SK-N-SH treated with all-trans-retinoic acid at 6 μM for 48 hours (cell line): ENCODE measurements around the gene FOSB.

Experiments used
- ATAC-seq: fragments of 200-7000 bp; cut with Tn5 transposase; 3 replicates; pipeline ENCODE4 v1.9.1; 2020; ENCODE audit warnings: mild to moderate bottlenecking, moderate library complexity
- ARNTL ChIP-seq: fragments of 450-650 bp; formaldehyde crosslinking; IDR thresholded peaks from 2 replicates; pipeline ENCODE4 v1.5.0; 2020; ENCODE audit warnings: low read depth, mild to moderate bottlenecking, moderate library complexity, borderline replicate concordance
- BACH2 ChIP-seq: fragments of 250-450 bp; sonication (Bioruptor Pico); IDR thresholded peaks from 2 replicates; pipeline ENCODE4 v1.9.0; 2021; ENCODE audit warnings: mild to moderate bottlenecking, borderline replicate concordance
- CREB5 ChIP-seq: fragments of 250-450 bp; sonication (Bioruptor Pico); IDR thresholded peaks from 2 replicates; pipeline ENCODE4 v1.5.1; 2020; ENCODE audit warnings: low read depth, mild to moderate bottlenecking, moderate library complexity
- CSDC2 ChIP-seq: fragments of 250-450 bp; sonication (Bioruptor Pico); IDR thresholded peaks from 2 replicates; pipeline ENCODE4 v1.5.0; 2020; ENCODE audit warnings: mild to moderate bottlenecking, moderate library complexity
- CSRNP3 ChIP-seq: fragments of 250-450 bp; sonication (Bioruptor Pico); IDR thresholded peaks from 2 replicates; pipeline ENCODE4 v1.5.1; 2021; ENCODE audit warnings: mild to moderate bottlenecking, moderate library complexity
- ESRRG ChIP-seq: fragments of 250-450 bp; sonication (Bioruptor Pico); IDR thresholded peaks from 2 replicates; pipeline ENCODE4 v1.6.1; 2021; ENCODE audit warnings: mild to moderate bottlenecking
- GLIS3 ChIP-seq: fragments of 250-450 bp; sonication (Bioruptor Pico); IDR thresholded peaks from 2 replicates; pipeline ENCODE4 v1.5.0; 2020; ENCODE audit warnings: mild to moderate bottlenecking, moderate library complexity
- ISL1 ChIP-seq: fragments of 250-450 bp; sonication (Bioruptor Pico); IDR thresholded peaks from 2 replicates; pipeline ENCODE4 v2.1.2; 2022; ENCODE audit warnings: mild to moderate bottlenecking, moderate library complexity
- OSR1 ChIP-seq: fragments of 250-450 bp; sonication (Bioruptor Pico); IDR thresholded peaks from 2 replicates; pipeline ENCODE4 v1.8.0; 2022; ENCODE audit warnings: moderate library complexity, mild to moderate bottlenecking, inconsistent platforms
- PATZ1 ChIP-seq: fragments of 250-450 bp; sonication (Bioruptor Pico); IDR thresholded peaks from 2 replicates; pipeline ENCODE4 v1.8.0; 2020; ENCODE audit warnings: mild to moderate bottlenecking, moderate library complexity, borderline replicate concordance
- POU6F1 ChIP-seq: fragments of 250-450 bp; sonication (Bioruptor Pico); IDR thresholded peaks from 2 replicates; pipeline ENCODE4 v1.8.0; 2021; ENCODE audit warnings: low read depth, mild to moderate bottlenecking, moderate library complexity, borderline replicate concordance
- PPARA ChIP-seq: fragments of 250-450 bp; sonication (Bioruptor Pico); IDR thresholded peaks from 2 replicates; pipeline ENCODE4 v1.5.0; 2020; ENCODE audit warnings: mild to moderate bottlenecking, borderline replicate concordance
- RARB ChIP-seq: fragments of 250-450 bp; sonication (Bioruptor Pico); IDR thresholded peaks from 2 replicates; pipeline ENCODE4 v1.8.0; 2021; ENCODE audit warnings: mild to moderate bottlenecking, moderate library complexity
- SNAI2 ChIP-seq: fragments of 250-450 bp; sonication (Bioruptor Pico); IDR thresholded peaks from 2 replicates; pipeline ENCODE4 v1.5.0; 2020; ENCODE audit warnings: mild to moderate bottlenecking, moderate library complexity
- TCF4 ChIP-seq: fragments of 250-450 bp; sonication (Bioruptor Pico); IDR thresholded peaks from 2 replicates; pipeline ENCODE4 v1.8.0; 2021; ENCODE audit warnings: mild to moderate bottlenecking, moderate library complexity, borderline replicate concordance
- TOX ChIP-seq: fragments of 250-450 bp; sonication (Bioruptor Pico); IDR thresholded peaks from 2 replicates; pipeline ENCODE4 v1.8.0; 2021; ENCODE audit warnings: mild to moderate bottlenecking, moderate library complexity, borderline replicate concordance
- TSHZ2 ChIP-seq: fragments of 250-450 bp; sonication (Bioruptor Pico); IDR thresholded peaks from 2 replicates; pipeline ENCODE4 v1.5.0; 2020; ENCODE audit warnings: mild to moderate bottlenecking, moderate library complexity
- ZC3H10 ChIP-seq: fragments of 250-450 bp; sonication (Bioruptor Pico); IDR thresholded peaks from 2 replicates; pipeline ENCODE4 v1.5.1; 2021; ENCODE audit warnings: mild to moderate bottlenecking, moderate library complexity
- ZFP3 ChIP-seq: fragments of 250-450 bp; sonication (Bioruptor Pico); IDR thresholded peaks from 2 replicates; pipeline ENCODE4 v1.5.0; 2020; ENCODE audit warnings: mild to moderate bottlenecking, moderate library complexity
- ZFP30 ChIP-seq: fragments of 450-650 bp; formaldehyde crosslinking; IDR thresholded peaks from 2 replicates; pipeline ENCODE4 v1.5.0; 2022; ENCODE audit warnings: mild to moderate bottlenecking, moderate library complexity
- ZNF565 ChIP-seq: fragments of 450-650 bp; formaldehyde crosslinking; conservative IDR thresholded peaks from 2 replicates; pipeline ENCODE4 v1.5.0; 2020; ENCODE audit warnings: low read depth, mild to moderate bottlenecking, moderate library complexity
- ZNF70 ChIP-seq: fragments of 450-650 bp; formaldehyde crosslinking; IDR thresholded peaks from 2 replicates; pipeline ENCODE4 v1.5.0; 2020; ENCODE audit warnings: mild to moderate bottlenecking, moderate library complexity
- ZNF8 ChIP-seq: fragments of 450-650 bp; formaldehyde crosslinking; IDR thresholded peaks from 2 replicates; pipeline ENCODE4 v1.5.0; 2020; ENCODE audit warnings: mild to moderate bottlenecking, moderate library complexity

FOSB gene

GRCh38 chr19:45446944-45447343 is 20.9 kb upstream of the FOSB start:
- TF ChIP-seq TSHZ2 (CRISPR knock-in tag) (no peak), TCF4 (no peak), TOX (CRISPR knock-in tag) (no peak), CREB5 (no peak), ARNTL (no peak), ZC3H10 (CRISPR knock-in tag) (no peak), GLIS3 (CRISPR knock-in tag) (no peak), ZNF565 (CRISPR knock-in tag) (no peak), ISL1 (CRISPR knock-in tag) (no peak), ESRRG (CRISPR knock-in tag) (no peak), OSR1 (no peak), POU6F1 (CRISPR knock-in tag) (no peak), CSRNP3 (CRISPR knock-in tag) (no peak), CSDC2 (CRISPR knock-in tag) (no peak), BACH2 (no peak), ZFP3 (CRISPR knock-in tag) (no peak), PPARA (CRISPR knock-in tag) (no peak), SNAI2 (no peak), ZNF8 (CRISPR knock-in tag) (no peak)
- no peak for ATAC-seq

- ATAC-seq = no peak
- TF ChIP-seq ARNTL = no peak
- no peak for TF ChIP-seq TSHZ2 (CRISPR knock-in tag)
- no peak for TF ChIP-seq TCF4
Observed at GRCh38 chr19:45448425-45448756, 19.4 kb upstream of the FOSB start.

GRCh38 chr19:45448887-45449299 is 18.9 kb upstream of the FOSB start:
- TF ChIP-seq GLIS3 (CRISPR knock-in tag) (no peak), TOX (CRISPR knock-in tag) (no peak), RARB (no peak), SNAI2 (no peak), PATZ1 (CRISPR knock-in tag) (no peak), ZFP30 (CRISPR knock-in tag) (no peak), BACH2 (no peak), OSR1 (no peak), ISL1 (CRISPR knock-in tag) (no peak), CREB5 (no peak), ZFP3 (CRISPR knock-in tag) (no peak), CSRNP3 (CRISPR knock-in tag) (no peak), ZNF8 (CRISPR knock-in tag) (no peak), ZNF70 (CRISPR knock-in tag) (no peak)

More at GRCh38 chr19:45448887-45449299, 18.9 kb upstream of the FOSB start:
- ATAC-seq = no peak
